ENCODE data around the gene ARTN. TPM values are rescaled to one million over a fixed set of nuclear protein-coding genes. Genes with fewer than 3 reads are reported as not detected.

ARTN gene
- total RNA-seq, 2 experiments from 2014 or later, result 0.20 to 0.23 TPM

DNA sequence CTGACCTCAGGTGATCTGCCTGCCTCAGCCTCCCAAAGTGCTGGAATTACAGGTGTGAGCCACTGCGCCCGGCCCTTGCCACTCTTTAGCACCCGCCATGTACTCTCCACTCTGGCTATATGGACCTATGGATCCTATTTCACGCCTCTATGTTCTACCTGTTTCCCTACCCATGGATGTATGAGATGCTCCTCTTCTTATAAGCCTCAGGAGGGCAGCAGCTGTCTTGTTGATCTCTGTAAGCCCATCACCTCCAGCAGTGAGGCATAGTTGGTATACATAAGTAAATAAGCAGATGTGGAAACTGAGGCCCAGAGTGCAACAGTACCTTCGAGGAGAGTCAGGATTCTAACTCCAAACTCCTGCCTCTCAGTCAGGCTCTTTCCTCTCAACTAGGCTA lies 24.7 kb upstream of the ARTN start:
- CTCF ChIA-PET, result interaction anchor here (2.6 kb wide), 1 partner anchor 145 kb away, joined by 9 read pairs; no protein-coding TSS in a partner anchor

DNA sequence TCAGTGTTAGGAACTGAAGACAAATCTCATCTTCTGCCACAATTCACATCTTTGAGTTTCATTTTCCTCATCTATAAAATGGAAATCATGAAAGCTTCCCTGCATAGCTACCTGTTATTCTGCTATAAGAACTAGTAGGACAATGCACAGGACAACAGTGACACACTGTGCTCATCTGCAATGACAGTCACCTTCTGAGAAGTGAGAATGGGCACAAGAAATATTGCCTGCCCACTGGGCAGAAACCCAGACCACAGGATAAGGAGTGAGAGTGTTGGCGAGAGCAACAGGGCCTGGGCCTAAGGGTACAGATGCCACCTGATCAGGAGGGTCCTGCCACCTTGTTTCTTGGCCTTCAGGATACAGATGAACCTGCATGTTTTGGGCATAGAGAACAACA lies 23.3 kb upstream of the ARTN start:
- DNase-seq, result no peak
- H3K9me3 Mint-ChIP-seq, result no peaks in the 10 kb centered on the region
- no peaks in the 10 kb centered on the region for H3K4me1 Mint-ChIP-seq
- no peaks in the 10 kb centered on the region for H3K27me3 Mint-ChIP-seq
- no peak overlapping the region for H3K27ac Mint-ChIP-seq
- H3K4me3 Mint-ChIP-seq, result no peak overlapping the region
- ChIA-PET POLR2A (no interaction called here), CTCF (no interaction called here)
- no peaks in the 10 kb centered on the region for H3K36me3 Mint-ChIP-seq (ENCODE audit: low read depth)

More for the DNA sequence above, 24.7 kb upstream of the ARTN start:
- DNase-seq, result no peak
- H3K27ac Mint-ChIP-seq, result no peak overlapping the region
- no peaks in the 10 kb centered on the region for H3K36me3 Mint-ChIP-seq (ENCODE audit: low read depth)
- no peaks in the 10 kb centered on the region for H3K27me3 Mint-ChIP-seq
- H3K9me3 Mint-ChIP-seq, result no peaks in the 10 kb centered on the region
- POLR2A ChIA-PET, result no interaction called here
- no peaks in the 10 kb centered on the region for H3K4me1 Mint-ChIP-seq
- no peak overlapping the region for H3K4me3 Mint-ChIP-seq

DNA sequence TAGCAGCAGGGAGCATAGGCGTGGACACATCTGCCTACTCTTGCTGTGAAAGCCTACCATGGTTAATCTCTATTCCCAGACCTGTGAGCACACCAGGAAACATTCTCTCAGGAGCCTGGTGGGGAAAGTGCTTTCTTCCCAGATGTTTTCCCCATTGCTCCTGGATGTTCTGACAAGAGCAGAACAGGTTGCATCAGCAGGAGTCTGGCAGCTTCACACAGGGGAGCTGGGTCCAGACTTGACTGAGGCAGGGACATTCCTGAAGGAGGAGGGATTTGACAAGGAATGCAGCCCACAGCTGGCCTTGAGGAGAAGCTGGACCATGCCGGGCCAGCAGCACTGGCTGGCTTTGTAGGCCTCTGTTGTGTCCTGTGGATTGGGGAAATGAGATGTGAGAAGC lies 21.0 kb upstream of the ARTN start:
- Mint-ChIP-seq H3K4me1 (no peaks in the 10 kb centered on the region), H3K36me3 (ENCODE audit: low read depth) (no peaks in the 10 kb centered on the region), H3K9me3 (no peaks in the 10 kb centered on the region), H3K4me3 (no peak overlapping the region), H3K27me3 (no peaks in the 10 kb centered on the region), H3K27ac (no peak overlapping the region)
- ChIA-PET CTCF (interaction anchor here (1.3 to 3.6 kb wide), 2 partner anchors 22 to 149 kb away, joined by 4 to 21 read pairs; partner anchors contain the start of gene ARTN), POLR2A (no interaction called here)
- no peak for DNase-seq

DNA sequence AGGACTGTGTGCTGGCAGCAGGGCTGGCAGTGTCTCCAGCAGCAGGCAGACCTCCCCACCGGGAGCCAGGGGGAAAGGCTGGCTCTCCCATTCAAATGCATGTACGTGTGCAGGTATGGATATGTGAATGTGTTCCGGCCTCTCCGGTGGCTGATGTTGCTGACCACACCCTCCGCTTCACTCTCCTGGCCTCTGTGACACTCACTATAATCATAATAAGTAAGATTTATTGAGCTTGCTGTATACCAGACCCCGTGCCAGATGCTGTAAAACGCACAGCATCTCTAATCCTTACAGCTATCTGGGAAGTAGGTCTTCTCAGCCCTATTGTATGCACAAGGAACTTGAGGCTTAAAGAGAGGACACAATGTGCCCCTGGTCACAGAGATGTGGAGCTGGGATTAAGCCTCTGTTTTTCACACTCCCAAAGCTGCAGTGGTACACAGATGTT lies 20.5 kb upstream of the ARTN start:
- Mint-ChIP-seq H3K36me3 (ENCODE audit: low read depth) (no peaks in the 10 kb centered on the region), H3K27ac (no peak overlapping the region)
- CTCF ChIA-PET, result interaction anchor here (3.6 kb wide), 1 partner anchor 21 kb away, joined by 21 read pairs; the partner anchor contains the start of gene ARTN

DNA sequence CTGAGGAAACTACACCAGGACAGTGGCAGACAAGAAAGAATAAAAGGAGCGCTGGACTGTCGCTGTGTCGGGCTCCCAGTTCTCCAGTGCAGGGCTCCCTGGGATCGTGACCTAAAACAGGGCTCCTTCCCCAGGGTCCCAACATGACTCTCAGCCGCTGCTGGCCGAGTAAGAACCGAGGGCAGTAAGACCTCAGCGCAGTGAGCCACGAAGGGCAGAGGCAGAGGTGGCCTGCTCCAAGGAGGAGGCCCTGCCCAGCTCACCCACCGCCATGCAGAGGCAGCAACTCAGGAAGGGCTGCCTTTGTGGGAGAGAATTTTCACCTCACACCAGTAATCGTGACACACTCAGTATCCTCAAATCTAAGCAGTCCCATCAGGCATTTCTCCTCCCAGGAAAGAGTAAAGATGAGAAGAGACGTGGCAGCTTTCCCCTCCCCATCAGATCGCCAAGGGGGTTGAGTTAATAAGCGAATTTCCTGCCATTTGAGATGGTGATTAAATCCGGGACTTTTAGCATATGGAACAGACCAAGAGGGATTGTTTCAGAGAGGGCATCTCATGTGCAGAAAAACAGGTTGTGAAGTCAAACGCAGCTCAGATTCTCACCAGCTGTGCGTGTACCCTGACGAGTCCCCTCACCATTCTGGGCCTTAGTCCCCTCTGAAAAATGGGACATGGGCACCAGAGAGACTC lies 19.8 kb upstream of the ARTN start:
- Mint-ChIP-seq H3K36me3 (ENCODE audit: low read depth) (no peaks in the 10 kb centered on the region), H3K4me3 (no peak overlapping the region), H3K27me3 (no peaks in the 10 kb centered on the region), H3K4me1 (no peaks in the 10 kb centered on the region), H3K27ac (no peak overlapping the region), H3K9me3 (no peaks in the 10 kb centered on the region)
- ChIA-PET CTCF (interaction anchor here (3.6 kb wide), 1 partner anchor 20 kb away, joined by 21 read pairs; the partner anchor contains the start of gene ARTN), POLR2A (no interaction called here)
- no peak for DNase-seq

More for the DNA sequence above, 20.5 kb upstream of the ARTN start:
- Mint-ChIP-seq H3K4me3 (no peak overlapping the region), H3K4me1 (no peaks in the 10 kb centered on the region), H3K9me3 (no peaks in the 10 kb centered on the region), H3K27me3 (no peaks in the 10 kb centered on the region)
- POLR2A ChIA-PET, result no interaction called here
- no peak for DNase-seq

DNA sequence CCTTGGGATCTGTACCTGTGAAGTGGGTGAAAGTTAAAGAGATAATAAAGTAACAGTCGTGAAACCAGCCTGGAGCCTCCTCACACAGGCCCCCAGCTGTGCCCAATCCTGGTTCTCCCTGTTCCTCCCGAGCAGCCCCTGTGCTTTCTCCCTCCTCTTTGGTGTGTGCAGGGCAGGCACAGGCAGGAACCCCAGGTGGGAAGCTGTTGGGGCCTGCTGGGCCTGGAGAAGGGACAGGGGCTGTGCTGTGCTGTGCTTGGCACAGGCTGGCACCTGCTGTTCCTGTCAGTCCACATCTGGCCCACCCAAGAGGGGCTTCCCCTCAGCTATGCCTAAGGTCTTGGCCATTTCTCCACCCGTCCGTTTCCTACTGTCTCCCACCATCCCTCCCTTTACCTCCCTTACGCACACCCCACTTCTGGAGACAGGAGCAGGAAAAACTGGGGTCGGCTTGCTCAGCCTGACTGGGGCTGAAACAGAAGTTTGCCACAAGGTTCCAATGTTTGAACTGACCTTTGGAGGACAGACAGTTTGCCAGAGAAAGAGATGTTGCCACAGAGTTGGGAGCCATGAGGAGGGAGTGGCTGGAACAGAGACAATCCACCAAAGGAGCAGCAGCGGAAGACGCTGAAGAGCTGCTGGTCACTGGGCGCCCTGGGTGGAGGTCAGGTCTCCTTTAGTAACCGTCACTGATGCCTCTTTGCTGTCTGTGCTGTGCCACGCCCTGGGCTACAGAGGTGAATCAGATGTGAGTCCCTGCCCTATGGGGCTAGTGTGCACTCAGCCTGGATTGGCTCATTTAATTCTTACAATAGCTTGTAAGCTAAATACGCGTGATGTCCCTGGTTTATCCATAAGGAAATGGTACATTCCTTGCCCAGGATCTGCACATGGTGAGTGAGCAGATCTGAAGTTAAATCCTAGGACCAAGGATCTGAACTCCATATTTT lies 18.8 kb upstream of the ARTN start:
- DNase-seq, result no peak
- no peaks in the 10 kb centered on the region for H3K9me3 Mint-ChIP-seq
- ChIA-PET POLR2A (no interaction called here), CTCF (interaction anchor here (1.9 to 3.6 kb wide), 2 partner anchors 19 to 151 kb away, joined by 4 to 21 read pairs; partner anchors contain the start of gene ARTN)
- no peaks in the 10 kb centered on the region for H3K36me3 Mint-ChIP-seq (ENCODE audit: low read depth)
- H3K27ac Mint-ChIP-seq, result no peak overlapping the region
- no peak overlapping the region for H3K4me3 Mint-ChIP-seq
- no peaks in the 10 kb centered on the region for H3K27me3 Mint-ChIP-seq
- H3K4me1 Mint-ChIP-seq, result peaks cover 2% of the 10 kb centered on the region

DNA sequence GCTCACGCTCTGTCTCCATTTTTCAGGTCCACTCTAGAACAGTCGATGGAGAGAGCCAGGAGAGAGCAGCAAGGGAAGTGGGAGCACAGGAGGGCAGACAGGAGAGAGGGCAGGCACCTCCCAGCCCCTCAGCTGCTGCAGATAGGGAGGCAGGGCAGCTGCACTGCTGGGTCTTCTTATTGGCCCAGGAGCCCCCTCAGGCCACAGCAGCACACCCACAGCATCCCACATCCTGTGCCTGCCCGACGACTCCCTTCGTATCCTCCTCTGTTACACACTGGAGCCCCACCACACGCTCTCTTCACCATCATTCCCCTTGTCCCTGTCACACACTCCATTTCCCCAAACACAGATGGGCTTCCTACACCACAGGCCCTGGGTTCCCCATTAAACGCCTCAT lies 13.7 kb upstream of the ARTN start:
- H3K4me1 Mint-ChIP-seq, result peaks cover 4% of the 10 kb centered on the region
- H3K27me3 Mint-ChIP-seq, result no peaks in the 10 kb centered on the region
- DNase-seq, result no peak
- H3K36me3 Mint-ChIP-seq (ENCODE audit: low read depth), result no peaks in the 10 kb centered on the region
- ChIA-PET CTCF (interaction anchor here (0.7 kb wide), 1 partner anchor 15 kb away, joined by 8 read pairs; no protein-coding TSS in a partner anchor), POLR2A (no interaction called here)
- H3K9me3 Mint-ChIP-seq, result no peaks in the 10 kb centered on the region
- H3K4me3 Mint-ChIP-seq, result no peak overlapping the region
- no peak overlapping the region for H3K27ac Mint-ChIP-seq

DNA sequence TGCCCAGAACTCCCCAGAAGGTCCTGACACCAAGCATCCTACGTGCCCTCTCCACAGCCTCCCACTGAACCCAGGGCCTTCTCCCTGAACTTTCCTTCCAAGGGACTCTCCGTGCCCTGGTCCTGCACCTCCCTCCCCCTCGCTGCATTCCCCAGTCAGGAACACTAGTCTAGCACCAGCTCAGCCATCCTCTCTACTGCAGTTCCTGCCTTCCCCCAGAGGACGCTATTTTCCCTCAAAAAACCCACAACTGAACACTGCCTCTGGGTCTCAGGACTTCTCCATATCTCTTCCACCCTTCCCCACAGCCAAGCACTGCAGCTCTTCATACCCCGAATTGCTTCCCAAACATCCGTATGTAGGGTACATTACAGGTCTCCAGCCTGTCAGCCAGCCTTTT lies 12.6 kb upstream of the ARTN start:
- Mint-ChIP-seq H3K9me3 (no peaks in the 10 kb centered on the region), H3K27ac (no peak overlapping the region), H3K27me3 (no peaks in the 10 kb centered on the region), H3K4me1 (peaks cover 4% of the 10 kb centered on the region), H3K4me3 (no peak overlapping the region), H3K36me3 (ENCODE audit: low read depth) (no peaks in the 10 kb centered on the region)
- DNase-seq, result no peak
- ChIA-PET CTCF (no interaction called here), POLR2A (interaction anchor here (1.1 kb wide), 1 partner anchor 10 kb away, joined by 3 read pairs; no protein-coding TSS in a partner anchor)

DNA sequence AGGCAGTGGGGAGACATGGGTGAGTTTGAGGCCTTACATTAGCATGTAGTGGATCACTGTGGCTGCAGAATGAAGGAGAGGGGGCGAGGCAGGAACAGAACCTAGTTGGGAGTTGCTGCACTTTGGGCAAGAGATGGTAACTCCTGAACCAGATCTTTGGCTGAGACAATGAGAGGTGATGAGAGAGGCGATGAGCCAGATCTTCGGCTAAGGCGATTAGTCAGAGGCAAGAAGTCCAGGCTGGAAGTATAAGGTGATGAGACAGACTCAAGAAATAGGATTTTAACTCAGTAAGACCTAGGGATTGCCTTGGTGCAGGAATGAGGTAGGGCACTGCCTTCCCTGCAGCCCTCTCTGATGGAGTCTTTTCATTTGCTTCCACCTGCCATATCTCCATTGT lies 9.1 kb upstream of the ARTN start:
- Mint-ChIP-seq H3K27me3 (no peaks in the 10 kb centered on the region), H3K4me1 (peaks cover 4% of the 10 kb centered on the region), H3K27ac (no peak overlapping the region), H3K36me3 (ENCODE audit: low read depth) (no peaks in the 10 kb centered on the region), H3K9me3 (no peaks in the 10 kb centered on the region), H3K4me3 (no peak overlapping the region)
- DNase-seq, result no peak
- ChIA-PET POLR2A (no interaction called here), CTCF (interaction anchor here (1.3 to 4.1 kb wide), 2 partner anchors 10 to 22 kb away, joined by 3 to 26 read pairs; partner anchors contain the start of gene IPO13)

DNA sequence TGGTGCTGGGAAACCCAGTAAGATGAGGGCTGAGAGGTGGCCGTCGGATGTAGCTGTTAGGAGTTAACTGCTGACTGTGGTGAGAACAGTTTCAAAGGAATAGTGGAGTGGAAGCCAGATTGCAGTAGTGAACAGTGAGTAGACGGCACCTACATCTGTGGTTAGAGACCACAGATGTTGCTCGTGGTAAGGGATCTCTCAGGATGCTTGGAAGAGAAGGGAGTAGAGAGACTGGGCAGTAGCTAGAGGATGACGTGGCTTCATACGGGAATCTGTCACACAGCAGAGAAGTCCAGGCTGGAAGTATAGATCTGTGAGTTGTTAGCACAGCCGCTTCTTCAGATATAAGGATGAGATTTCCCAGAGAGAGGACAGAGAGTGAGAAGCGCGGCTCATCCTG lies 7.8 kb upstream of the ARTN start:
- no peak for DNase-seq
- ChIA-PET CTCF (interaction anchor here (4.1 kb wide), 1 partner anchor 9 kb away, joined by 26 read pairs; no protein-coding TSS in a partner anchor), POLR2A (no interaction called here)
- Mint-ChIP-seq H3K36me3 (ENCODE audit: low read depth) (no peaks in the 10 kb centered on the region), H3K4me3 (no peak overlapping the region), H3K4me1 (no peaks in the 10 kb centered on the region), H3K9me3 (no peaks in the 10 kb centered on the region), H3K27me3 (no peaks in the 10 kb centered on the region), H3K27ac (no peak overlapping the region)

DNA sequence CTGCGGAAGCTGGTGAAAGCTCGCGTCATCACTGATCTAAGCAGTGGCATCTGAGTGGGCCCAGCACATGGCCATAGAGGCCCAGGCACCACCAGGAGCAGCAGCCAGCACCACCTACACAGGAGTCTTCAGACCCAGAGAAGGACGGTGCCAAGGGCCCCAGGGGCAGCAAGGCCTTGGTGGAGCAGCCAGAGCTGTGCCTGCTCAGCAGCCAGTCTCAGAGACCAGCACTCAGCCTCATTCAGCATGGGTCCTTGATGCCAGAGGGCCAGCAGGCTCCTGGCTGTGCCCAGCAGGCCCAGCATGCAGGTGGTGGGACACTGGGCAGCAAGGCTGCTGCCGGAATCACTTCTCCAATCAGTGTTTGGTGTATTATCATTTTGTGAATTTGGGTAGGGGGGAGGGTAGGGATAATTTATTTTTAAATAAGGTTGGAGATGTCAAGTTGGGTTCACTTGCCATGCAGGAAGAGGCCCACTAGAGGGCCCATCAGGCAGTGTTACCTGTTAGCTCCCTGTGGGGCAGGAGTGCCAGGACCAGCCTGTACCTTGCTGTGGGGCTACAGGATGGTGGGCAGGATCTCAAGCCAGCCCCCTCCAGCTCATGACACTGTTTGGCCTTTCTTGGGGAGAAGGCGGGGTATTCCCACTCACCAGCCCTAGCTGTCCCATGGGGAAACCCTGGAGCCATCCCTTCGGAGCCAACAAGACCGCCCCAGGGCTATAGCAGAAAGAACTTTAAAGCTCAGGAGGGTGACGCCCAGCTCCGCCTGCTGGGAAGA lies 3.2 kb upstream of the ARTN start:
- Mint-ChIP-seq H3K27ac (no peak overlapping the region), H3K4me1 (peaks cover 8% of the 10 kb centered on the region), H3K9me3 (no peaks in the 10 kb centered on the region), H3K27me3 (peaks cover 5% of the 10 kb centered on the region), H3K36me3 (ENCODE audit: low read depth) (no peaks in the 10 kb centered on the region), H3K4me3 (no peak overlapping the region)
- POLR2A ChIA-PET, result interaction anchor here (0.9 to 1.2 kb wide), 3 partner anchors 9 to 167 kb away, joined by 3 read pairs; no protein-coding TSS in a partner anchor
- no peak for DNase-seq
- CTCF ChIA-PET, result interaction anchor here (0.9 to 10.9 kb wide), 6 partner anchors 13 to 166 kb away, joined by 3 to 324 read pairs (median 6); partner anchors contain the start of gene IPO13

DNA sequence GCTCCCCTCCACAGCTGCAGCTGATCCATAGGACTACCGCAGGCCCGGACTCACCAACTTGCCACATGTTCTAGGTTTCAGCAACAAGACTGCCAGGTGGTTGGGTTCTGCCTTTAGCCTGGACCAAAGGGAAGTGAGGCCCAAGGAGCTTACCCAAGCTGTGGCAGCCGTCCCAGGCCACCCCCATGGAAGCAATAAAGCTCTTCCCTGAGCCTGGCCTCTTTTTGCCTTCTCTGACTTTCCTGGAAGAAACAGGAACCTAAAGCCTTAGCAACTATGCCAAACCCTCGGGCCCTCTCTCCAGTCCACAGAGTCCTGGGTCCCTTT lies 2.7 kb upstream of the ARTN start:
- H3K27me3 Mint-ChIP-seq, result peaks cover 9% of the 10 kb centered on the region
- POLR2A ChIA-PET, result interaction anchor here (0.9 to 1.2 kb wide), 3 partner anchors 9 to 167 kb away, joined by 3 read pairs; no protein-coding TSS in a partner anchor
- no peak overlapping the region for H3K4me3 Mint-ChIP-seq
- no peaks in the 10 kb centered on the region for H3K36me3 Mint-ChIP-seq (ENCODE audit: low read depth)
- CTCF ChIA-PET, result interaction anchor here (0.9 to 10.9 kb wide), 6 partner anchors 13 to 167 kb away, joined by 3 to 324 read pairs (median 6); partner anchors contain the start of gene IPO13
- H3K27ac Mint-ChIP-seq, result no peak overlapping the region
- no peaks in the 10 kb centered on the region for H3K9me3 Mint-ChIP-seq
- DNase-seq, result no peak
- H3K4me1 Mint-ChIP-seq, result peaks cover 9% of the 10 kb centered on the region
